GM18499 (cell line): Measurements from ENCODE around the gene MYLK4.

ENCODE experiments used
- ATAC-seq: cut with Tn5 transposase; IDR thresholded peaks from one replicate; pipeline ENCODE4 v1.9.1; 2021; ENCODE audit warnings: moderate number of reproducible peaks; ENCODE audit not compliant: insufficient read depth, unreplicated experiment

Gene MYLK4

GRCh38 chr6:2750832-2751231 lies at the start of gene MYLK4:
Gene MYLK4 (minus strand): TSS chr6:2750922. CDS start chr6:2749294, 1,628 bp downstream.
- no peak for ATAC-seq

- ATAC-seq, result no peak
Observed at GRCh38 chr6:2799936-2800527, 49.3 kb upstream of the MYLK4 start.

GRCh38 chr6:2798586-2799134 lies 47.9 kb upstream of the MYLK4 start:
- ATAC-seq, result no peak

- no peak for ATAC-seq
Observed at GRCh38 chr6:2797564-2798031, 46.9 kb upstream of the MYLK4 start.

- no peak for ATAC-seq
Observed at GRCh38 chr6:2796861-2797260, 46.1 kb upstream of the MYLK4 start.

- no peak for ATAC-seq
Observed at GRCh38 chr6:2795956-2796355, 45.2 kb upstream of the MYLK4 start.

GRCh38 chr6:2795162-2795561 lies 44.4 kb upstream of the MYLK4 start:
- no peak for ATAC-seq

GRCh38 chr6:2794171-2794730 lies 43.5 kb upstream of the MYLK4 start:
- no peak for ATAC-seq

GRCh38 chr6:2793534-2794151 lies 42.9 kb upstream of the MYLK4 start:
- ATAC-seq, result no peak

- ATAC-seq, result no peak
Observed at GRCh38 chr6:2792330-2793110, 41.8 kb upstream of the MYLK4 start.

- no peak for ATAC-seq
Observed at GRCh38 chr6:2791450-2791974, 40.8 kb upstream of the MYLK4 start.

- ATAC-seq, result no peak
Observed at GRCh38 chr6:2790588-2791449, 40.1 kb upstream of the MYLK4 start.

- no peak for ATAC-seq
Observed at GRCh38 chr6:2786269-2786668, 35.5 kb upstream of the MYLK4 start.

- no peak for ATAC-seq
Observed at GRCh38 chr6:2784930-2785329, 34.2 kb upstream of the MYLK4 start.

- ATAC-seq, result no peak
Observed at GRCh38 chr6:2784061-2784460, 33.3 kb upstream of the MYLK4 start.

- no peak for ATAC-seq
Observed at GRCh38 chr6:2783188-2783963, 32.7 kb upstream of the MYLK4 start.

GRCh38 chr6:2782825-2783187 lies 32.1 kb upstream of the MYLK4 start:
- ATAC-seq, result no peak

GRCh38 chr6:2782356-2782708 lies 31.6 kb upstream of the MYLK4 start:
- no peak for ATAC-seq

GRCh38 chr6:2781685-2782355 lies 31.1 kb upstream of the MYLK4 start:
- ATAC-seq, result no peak
